Neutrophil (primary cell): Measurements from ENCODE around the gene KIAA2012.

Source experiments
- H3K27ac ChIP-seq: fragments of 200-600 bp; sonication (generic); 2 replicates; pipeline ENCODE4 v1.5.1; 2016; ENCODE audit warnings: mild to moderate bottlenecking, moderate library complexity
- H3K27me3 ChIP-seq: fragments of 200-600 bp; sonication (generic); 2 replicates; pipeline ENCODE4 v1.6.0; 2016; ENCODE audit warnings: mild to moderate bottlenecking
- H3K36me3 ChIP-seq: fragments of 200-600 bp; sonication (generic); 2 replicates; pipeline ENCODE4 v1.5.1; 2017
- H3K4me1 ChIP-seq, 2 experiments: fragments of 200-600 bp in 1 of 2; sonication (generic) in 1 of 2; 1 replicate in 1 of 2; 2 replicates in 1 of 2; pipeline versions ENCODE4 v1.5.1 to v1.6.1; 2013 to 2016; ENCODE audit warnings: low read depth in 1 of 2, low read length in 1 of 2, mild to moderate bottlenecking in 1 of 2, moderate library complexity in 1 of 2; ENCODE audit not compliant: control insufficient read depth in 1 of 2, insufficient read depth in 1 of 2
- H3K4me3 ChIP-seq, 2 experiments: fragments of 200-600 bp in 1 of 2; sonication (generic) in 1 of 2; 1 replicate in 1 of 2; 2 replicates in 1 of 2; pipeline ENCODE4 v1.5.1; 2013 to 2016; ENCODE audit warnings: low read depth in 1 of 2, low read length in 1 of 2, mild to moderate bottlenecking in 1 of 2, moderate library complexity in 1 of 2
- H3K9me3 ChIP-seq: fragments of 200-600 bp; sonication (generic); 2 replicates; pipeline ENCODE4 v1.5.1; 2016
- CTCF ChIP-seq: fragments of 200-600 bp; sonication (generic); IDR thresholded peaks from 2 replicates; pipeline ENCODE4 v1.5.1; 2016; ENCODE audit warnings: antibody characterized with exemption

The KIAA2012 gene

GRCh38 chr2:202030691-202031090 is 42.4 kb upstream of the KIAA2012 start:
- Histone ChIP-seq H3K27me3 (peaks cover 70% of the 10 kb centered on the region), H3K4me1 (peaks cover 25 to 27% of the 10 kb centered on the region in 2 experiments), H3K27ac (no peak overlapping the region), H3K36me3 (no peaks in the 10 kb centered on the region), H3K4me3 (no peak overlapping the region), H3K9me3 (no peaks in the 10 kb centered on the region)
- TF ChIP-seq CTCF, result no peak

- Histone ChIP-seq H3K27me3 (peaks cover 75% of the 10 kb centered on the region), H3K4me1 (peaks cover 25 to 28% of the 10 kb centered on the region in 2 experiments), H3K9me3 (no peaks in the 10 kb centered on the region), H3K27ac (no peak overlapping the region), H3K36me3 (no peaks in the 10 kb centered on the region), H3K4me3 (no peak overlapping the region)
- no peak for TF ChIP-seq CTCF
Measured at GRCh38 chr2:202031246-202031951, 41.7 kb upstream of the KIAA2012 start.

GRCh38 chr2:202032846-202033316 is 40.2 kb upstream of the KIAA2012 start:
- H3K36me3 ChIP-seq, result no peaks in the 10 kb centered on the region
- no peak for TF ChIP-seq CTCF
- H3K27me3 ChIP-seq, result peaks cover 89% of the 10 kb centered on the region

GRCh38 chr2:202033317-202034248 is 39.5 kb upstream of the KIAA2012 start, which contains the start of gene FZD7:
FZD7 (plus strand) TSS chr2:202033855; CDS start chr2:202034648, 793 bp downstream.
- Histone ChIP-seq H3K36me3 (no peaks in the 10 kb centered on the region), H3K4me3 (peak within 1 kb of the TSS; percentile 74 to 82), H3K4me1 (peaks cover 25 to 28% of the 10 kb centered on the region in 2 experiments), H3K27me3 (peaks cover 96% of the 10 kb centered on the region), H3K9me3 (no peaks in the 10 kb centered on the region), H3K27ac (peak within 1 kb of the TSS; percentile 42)
- no peak for TF ChIP-seq CTCF

More at GRCh38 chr2:202032846-202033316, 40.2 kb upstream of the KIAA2012 start:
- Histone ChIP-seq H3K9me3 (no peaks in the 10 kb centered on the region), H3K4me1 (peaks cover 25 to 28% of the 10 kb centered on the region in 2 experiments), H3K4me3 (peak overlapping the region; percentile 74 to 82), H3K27ac (no peak overlapping the region)

- peak overlapping the region; percentile 74 to 82 for H3K4me3 ChIP-seq
- H3K4me1 ChIP-seq, result peaks cover 25 to 28% of the 10 kb centered on the region in 2 experiments
- H3K27ac ChIP-seq, result no peak overlapping the region
- TF ChIP-seq CTCF, result no peak
- H3K36me3 ChIP-seq, result no peaks in the 10 kb centered on the region
- peaks cover 100% of the 10 kb centered on the region for H3K27me3 ChIP-seq
- H3K9me3 ChIP-seq, result no peaks in the 10 kb centered on the region
Measured at GRCh38 chr2:202034249-202035088, 38.6 kb upstream of the KIAA2012 start.
